K562 (cell line): ENCODE results near the gene GPX6. TPM values are rescaled to one million over a fixed set of nuclear protein-coding genes. Genes with fewer than 3 reads are reported as not detected.

Experiments used
- BRD4 ChIP-seq: fragments of 200-600 bp; sonication (generic); IDR thresholded peaks from 2 replicates; pipeline ENCODE4 v1.6.1; 2017; ENCODE audit warnings: inconsistent platforms
- FOSL1 ChIP-seq: fragments of 200-800 bp; sonication (Bioruptor generic); conservative IDR thresholded peaks from 2 replicates; pipeline ENCODE4 v1.6.1; 2016; ENCODE audit warnings: missing genetic modification characterization, missing compliant biosample characterization
- KLF6 ChIP-seq: fragments of 250-450 bp; sonication (Bioruptor Pico); IDR thresholded peaks from 2 replicates; pipeline ENCODE4 v1.4.0; 2020; ENCODE audit warnings: mild to moderate bottlenecking, moderate library complexity, borderline replicate concordance
- MEF2D ChIP-seq: conservative IDR thresholded peaks from 2 replicates; pipeline ENCODE4 v1.6.1; 2016; ENCODE audit warnings: low read depth, missing genetic modification characterization, missing compliant biosample characterization
- PCBP2 ChIP-seq: fragments of 200-400 bp; formaldehyde crosslinking; IDR thresholded peaks from 2 replicates; pipeline ENCODE4 v1.6.1; 2018; ENCODE audit warnings: low read length, low read depth, mild to moderate bottlenecking, moderate library complexity; ENCODE audit not compliant: poor library complexity, severe bottlenecking
- RBM15 ChIP-seq: fragments of 200-400 bp; formaldehyde crosslinking; IDR thresholded peaks from 2 replicates; pipeline ENCODE4 v1.6.1; 2018; ENCODE audit warnings: mild to moderate bottlenecking, low read length, moderate library complexity; ENCODE audit not compliant: insufficient read depth
- SAFB2 ChIP-seq: fragments of 200-400 bp; formaldehyde crosslinking; IDR thresholded peaks from 2 replicates; pipeline ENCODE4 v1.6.1; 2018; ENCODE audit warnings: borderline replicate concordance, low read length, low read depth, moderate library complexity; ENCODE audit not compliant: severe bottlenecking
- YY1 ChIP-seq, 3 experiments: IDR thresholded peaks; 2 replicates each; pipeline ENCODE4 v1.6.1; 2011; ENCODE audit warnings: low read length in 2 of 3, mild to moderate bottlenecking in 2 of 3, moderate library complexity in 2 of 3, borderline replicate concordance in 1 of 3, control low read depth in 1 of 3, low read depth in 1 of 3; ENCODE audit not compliant: insufficient read depth in 3 of 3, insufficient replicate concordance in 2 of 3, control insufficient read depth in 1 of 3, insufficient read length in 1 of 3; ENCODE audit errors: extremely low read depth in 1 of 3
- ZBTB2 ChIP-seq: fragments of 450-650 bp; IDR thresholded peaks from 2 replicates; pipeline ENCODE4 v1.6.1; 2016; ENCODE audit warnings: antibody characterized with exemption
- ZC3H11A ChIP-seq: IDR thresholded peaks from 2 replicates; pipeline ENCODE4 v1.6.1; 2012; ENCODE audit warnings: low read depth, low read length, improper control_type of control experiment
- ZFP91 ChIP-seq: sonication (generic); formaldehyde crosslinking; IDR thresholded peaks from 2 replicates; pipeline ENCODE4 v1.8.0; 2022; ENCODE audit warnings: mild to moderate bottlenecking, missing genetic modification reagents
- ZNF583 ChIP-seq: fragments of 250-450 bp; sonication (Bioruptor Pico); IDR thresholded peaks from 2 replicates; pipeline ENCODE4 v1.4.0; 2020
- polyA plus RNA-seq, 8 experiments: library from polyadenylated mRNA; depleted of rRNA in 4 of 8; stranded (reverse) in 5 of 8; unstranded in 3 of 8; fragments of >200 nt; fragmentation: Nextera tagmentation in 2 of 8; fragmentation: Illumina TruSeq in 1 of 8; extraction: Ambion mirVana in 2 of 8; extraction: Trizol in 1 of 8; gene quantifications; 2 replicates each; pipeline versions ENCODE4 v1.2.1 to v1.2.3, GENCODE V29; 2011 to 2014; ENCODE audit warnings: inconsistent platforms in 1 of 8, missing spikeins in 1 of 8
- total RNA-seq, 7 experiments: library from RNA; depleted of rRNA in 6 of 7; stranded (reverse); fragments of >200 nt in 6 of 7; fragmentation: Illumina TruSeq in 2 of 7; extraction: Trizol in 2 of 7; gene quantifications; 2 replicates each; pipeline versions ENCODE4 v1.2.1 to v1.2.3, GENCODE V29; 2011 to 2021; ENCODE audit warnings: low replicate concordance in 1 of 7

The GPX6 gene
- total and polyA plus RNA-seq, 9 of the 15 experiments (the other 6 are each of a cell fraction or from before 2014, with no cell fraction given), result not detected

GRCh38 chr6:28553986-28554881 is 38.6 kb upstream of the GPX6 start (continued):
- peak; percentile 34 to 91 (median 54) for TF ChIP-seq YY1 (IDR thresholded peaks at IDR 0.05; ENCODE audit: borderline replicate concordance in 1 of 3, control insufficient read depth in 1 of 3, extremely low read depth in 1 of 3, insufficient read depth in 3 of 3, insufficient read length in 1 of 3, insufficient replicate concordance in 2 of 3, low read depth in 1 of 3, low read length in 2 of 3)
- TF ChIP-seq BRD4, result peak; percentile 98
- peak; percentile 93 for TF ChIP-seq MEF2D (tag)
- TF ChIP-seq SAFB2, result no peak
- peak; percentile 91; the same call in 1 of the 2 replicates for TF ChIP-seq KLF6 (CRISPR knock-in tag)
- TF ChIP-seq ZNF583 (CRISPR knock-in tag), result peak; percentile 58; the same call in 1 of the 2 replicates
- TF ChIP-seq ZC3H11A, result no peak
- TF ChIP-seq FOSL1 (tag), result no peak; the same call in none of the 2 replicates
- TF ChIP-seq ZBTB2, result peak; percentile 43; the same call in 1 of the 2 replicates
- TF ChIP-seq RBM15, result no peak
- no peak for TF ChIP-seq ZFP91 (CRISPR knock-in tag)
- TF ChIP-seq PCBP2, result no peak
